HEK293T (cell line): ENCODE data around the gene ABITRAM.

Experiments
- CTCF ChIA-PET: fragments of 350-600 bp; formaldehyde crosslinking; extraction: SDS; loops from one replicate; lab custom pipeline; 2021; ENCODE audit warnings: antibody characterized with exemption, inconsistent platforms; lab: Yijun Ruan, JAX
- POLR2A ChIA-PET: fragments of 350-600 bp; formaldehyde crosslinking; extraction: SDS; loops from one replicate; lab custom pipeline; 2020; ENCODE audit warnings: antibody characterized with exemption, inconsistent platforms; lab: Yijun Ruan, JAX
- DNase-seq: peaks from one replicate; pipeline ENCODE4 v3.0.0; 2012; ENCODE audit warnings: mixed read lengths; ENCODE audit errors: extremely low spot score
- ARNT ChIP-seq: fragments of 450-650 bp; IDR thresholded peaks from 2 replicates; pipeline ENCODE4 v1.6.1; 2017; ENCODE audit warnings: mild to moderate bottlenecking
- BHLHE40 ChIP-seq: fragments of 450-650 bp; IDR thresholded peaks from 2 replicates; pipeline ENCODE4 v1.6.1; 2016; ENCODE audit warnings: mild to moderate bottlenecking, moderate library complexity, borderline replicate concordance
- CTBP1 ChIP-seq: fragments of 450-650 bp; IDR thresholded peaks from 2 replicates; pipeline ENCODE4 v1.6.1; 2016; ENCODE audit warnings: borderline replicate concordance
- ELF4 ChIP-seq: fragments of 450-650 bp; IDR thresholded peaks from 2 replicates; pipeline ENCODE4 v1.6.1; 2017; ENCODE audit warnings: antibody characterized with exemption
- FOXA1 ChIP-seq: fragments of 450-650 bp; IDR thresholded peaks from 2 replicates; pipeline ENCODE4 v1.6.1; 2016; ENCODE audit warnings: mild to moderate bottlenecking
- FOXK2 ChIP-seq: fragments of 450-650 bp; IDR thresholded peaks from 2 replicates; pipeline ENCODE4 v1.6.1; 2016; ENCODE audit warnings: mild to moderate bottlenecking
- FOXM1 ChIP-seq: fragments of 450-650 bp; IDR thresholded peaks from 2 replicates; pipeline ENCODE4 v1.6.1; 2017; ENCODE audit warnings: mild to moderate bottlenecking, borderline replicate concordance
- HDGF ChIP-seq: fragments of 450-650 bp; IDR thresholded peaks from 2 replicates; pipeline ENCODE4 v1.6.1; 2017; ENCODE audit warnings: antibody characterized with exemption, borderline replicate concordance
- L3MBTL2 ChIP-seq: fragments of 450-650 bp; conservative IDR thresholded peaks from 2 replicates; pipeline ENCODE4 v1.6.1; 2016; ENCODE audit warnings: mild to moderate bottlenecking
- LEF1 ChIP-seq: fragments of 450-650 bp; IDR thresholded peaks from 2 replicates; pipeline ENCODE4 v1.6.1; 2017; ENCODE audit warnings: mild to moderate bottlenecking, borderline replicate concordance
- NFRKB ChIP-seq: fragments of 450-650 bp; IDR thresholded peaks from 2 replicates; pipeline ENCODE4 v1.6.1; 2016; ENCODE audit warnings: mild to moderate bottlenecking, moderate library complexity
- SP1 ChIP-seq: fragments of 450-650 bp; IDR thresholded peaks from 2 replicates; pipeline ENCODE4 v1.6.1; 2017
- SUZ12 ChIP-seq: fragments of 450-650 bp; IDR thresholded peaks from 2 replicates; pipeline ENCODE4 v1.6.1; 2016; ENCODE audit warnings: mild to moderate bottlenecking
- TARDBP ChIP-seq: fragments of 450-650 bp; IDR thresholded peaks from 2 replicates; pipeline ENCODE4 v1.6.1; 2016
- ZNF384 ChIP-seq: fragments of 450-650 bp; IDR thresholded peaks from 2 replicates; pipeline ENCODE4 v1.6.1; 2016
- TF ChIP-seq, protein P1 (sequence below): fragments of 450-650 bp; IDR thresholded peaks from 2 replicates; pipeline ENCODE4 v1.6.1; 2016

Gene ABITRAM

DNA sequence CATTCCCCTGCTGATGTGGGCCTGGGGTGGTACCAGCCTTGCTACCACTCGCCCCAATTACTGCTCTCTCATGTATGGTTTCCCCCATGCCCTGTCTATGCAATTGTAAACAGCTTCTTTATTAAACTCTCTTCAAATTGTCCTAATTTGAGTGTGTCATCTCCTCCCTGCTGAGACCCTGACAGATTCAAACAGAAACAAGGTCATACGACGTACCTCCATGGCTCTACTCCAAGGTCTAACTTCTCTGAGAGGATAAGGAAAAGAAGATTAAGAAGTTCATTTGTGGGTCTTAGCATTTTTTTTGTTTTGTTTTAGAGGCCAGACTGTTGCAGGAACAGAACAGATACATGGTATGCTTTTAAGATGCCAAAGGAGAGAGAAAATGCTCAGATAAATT lies 38.0 kb downstream of the ABITRAM start:
- CTCF ChIA-PET = no interaction called here
- DNase-seq = no peak
- POLR2A ChIA-PET = no interaction called here
- TF ChIP-seq FOXA1 (no peak), ARNT (no peak), SUZ12 (no peak), L3MBTL2 (no peak), NFRKB (no peak), SP1 (no peak), FOXK2 (no peak), BHLHE40 (no peak), LEF1 (no peak)

DNA sequence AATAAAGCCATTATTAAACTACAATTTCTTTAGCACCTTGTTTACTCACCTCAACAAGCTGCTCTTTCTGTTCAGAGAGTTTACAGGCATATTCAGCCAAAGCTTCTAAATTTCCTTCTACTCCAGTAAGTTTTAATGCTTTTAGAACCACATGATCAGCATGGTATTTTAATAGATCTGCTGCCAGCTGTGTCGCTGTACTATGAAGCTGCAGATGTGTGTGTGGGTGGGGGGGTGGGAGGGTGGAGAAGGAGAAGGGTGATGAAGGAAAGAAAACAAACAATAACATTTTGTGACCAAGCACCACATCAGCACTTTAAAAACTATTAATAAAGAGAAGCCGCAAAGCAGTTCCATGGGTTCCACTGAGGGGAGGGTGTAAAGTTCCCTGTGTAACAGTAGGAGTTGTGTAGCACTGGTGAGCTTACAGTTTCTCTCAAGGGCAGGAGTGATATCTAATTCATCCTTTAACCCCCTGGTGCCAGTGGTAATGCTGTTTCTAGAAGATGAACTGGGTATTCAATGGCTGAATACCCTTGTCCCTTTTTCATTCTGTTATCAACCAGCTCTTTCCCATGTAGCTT lies 38.5 kb downstream of the ABITRAM start:
- no peak for DNase-seq
- ChIA-PET POLR2A (no interaction called here), CTCF (no interaction called here)
- TF ChIP-seq FOXM1 = no peak
- TF ChIP-seq TARDBP = no peak
- no peak for TF ChIP-seq LEF1

DNA sequence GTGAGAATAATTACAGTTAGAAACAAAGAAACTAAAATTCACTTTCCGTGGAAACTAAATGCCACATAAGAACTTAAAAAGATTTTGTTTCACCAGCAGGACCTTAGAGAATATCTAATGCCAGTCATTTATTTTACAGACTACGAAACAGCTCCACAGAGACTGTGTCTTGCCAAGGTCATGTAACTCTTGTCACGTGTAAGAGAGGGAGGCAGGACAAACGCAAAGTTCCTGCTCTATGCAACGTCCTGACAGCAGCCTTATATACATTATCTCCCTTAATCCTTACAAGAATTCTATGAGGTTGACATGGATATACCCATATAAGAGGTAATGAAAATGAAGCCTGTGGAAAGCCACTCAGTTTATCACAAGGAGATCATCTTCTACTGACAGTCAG lies 39.7 kb downstream of the ABITRAM start:
- no peak for DNase-seq
- TF ChIP-seq ZNF384 = no peak
- no peak for TF ChIP-seq LEF1
- TF ChIP-seq L3MBTL2 = no peak
- no peak for TF ChIP-seq HDGF
- TF ChIP-seq, protein P1, sequence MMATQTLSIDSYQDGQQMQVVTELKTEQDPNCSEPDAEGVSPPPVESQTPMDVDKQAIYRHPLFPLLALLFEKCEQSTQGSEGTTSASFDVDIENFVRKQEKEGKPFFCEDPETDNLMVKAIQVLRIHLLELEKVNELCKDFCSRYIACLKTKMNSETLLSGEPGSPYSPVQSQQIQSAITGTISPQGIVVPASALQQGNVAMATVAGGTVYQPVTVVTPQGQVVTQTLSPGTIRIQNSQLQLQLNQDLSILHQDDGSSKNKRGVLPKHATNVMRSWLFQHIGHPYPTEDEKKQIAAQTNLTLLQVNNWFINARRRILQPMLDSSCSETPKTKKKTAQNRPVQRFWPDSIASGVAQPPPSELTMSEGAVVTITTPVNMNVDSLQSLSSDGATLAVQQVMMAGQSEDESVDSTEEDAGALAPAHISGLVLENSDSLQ = no peak
- TF ChIP-seq ELF4 = no peak
- TF ChIP-seq FOXK2 = no peak
- TF ChIP-seq CTBP1 = no peak
- no peak for TF ChIP-seq FOXM1
- no peak for TF ChIP-seq FOXA1
- TF ChIP-seq BHLHE40 = no peak
- TF ChIP-seq ARNT = no peak
- TF ChIP-seq SP1 = no peak
- no peak for TF ChIP-seq NFRKB
- no peak for TF ChIP-seq SUZ12
- CTCF ChIA-PET = no interaction called here
- POLR2A ChIA-PET = no interaction called here

DNA sequence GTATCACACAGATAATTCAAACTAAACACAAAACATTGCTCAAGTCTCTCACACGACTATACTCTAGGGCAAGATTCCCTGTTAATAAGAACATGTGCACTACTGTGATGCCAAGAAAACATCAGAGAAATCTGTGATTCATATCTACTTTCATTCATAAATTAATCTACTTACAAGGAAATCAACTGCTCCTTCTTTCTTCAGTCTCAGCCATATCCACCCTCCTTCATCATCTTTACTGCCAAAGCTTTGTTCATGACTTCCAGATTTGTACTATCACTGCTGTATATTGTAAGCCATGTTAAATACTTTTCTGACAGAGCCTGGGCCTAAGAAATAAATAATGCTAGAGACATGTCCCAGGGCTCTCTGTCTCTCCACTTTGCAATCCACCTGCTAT lies 44.0 kb downstream of the ABITRAM start:
- ChIA-PET CTCF (no interaction called here), POLR2A (no interaction called here)
- TF ChIP-seq FOXK2 (no peak), SP1 (no peak), FOXM1 (no peak), ARNT (no peak), L3MBTL2 (no peak), ZNF384 (no peak), HDGF (no peak), LEF1 (no peak), CTBP1 (no peak), TARDBP (no peak)
- TF ChIP-seq, protein P1 = no peak
- DNase-seq = no peak

DNA sequence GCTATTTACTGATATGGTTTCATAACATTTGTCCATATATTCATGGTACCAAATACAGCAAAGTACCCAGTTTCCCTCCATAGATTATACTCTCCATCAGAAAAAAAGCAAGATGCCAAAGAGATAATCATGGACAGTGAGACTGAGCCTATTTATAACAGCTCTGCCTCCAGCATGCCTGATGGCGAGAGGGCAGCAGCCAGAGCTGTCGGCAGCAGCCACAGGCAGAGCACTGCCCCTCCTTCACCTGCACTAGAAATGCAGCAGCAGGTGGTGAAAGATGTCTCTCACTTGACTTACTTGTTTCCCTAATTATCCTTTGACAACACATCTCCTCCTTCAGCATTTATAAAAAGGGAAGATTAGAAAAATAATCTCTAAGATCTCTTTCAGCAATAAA lies 46.7 kb downstream of the ABITRAM start:
- POLR2A ChIA-PET = no interaction called here
- CTCF ChIA-PET = interaction anchor here (0.6 kb wide), 1 partner anchor 11 kb away, joined by 3 read pairs; no protein-coding TSS in a partner anchor
- no peak for DNase-seq
- no peak for TF ChIP-seq ARNT
- no peak for TF ChIP-seq FOXK2
- TF ChIP-seq SUZ12 = no peak
- no peak for TF ChIP-seq TARDBP
- TF ChIP-seq BHLHE40 = no peak
- TF ChIP-seq ELF4 = no peak
- TF ChIP-seq L3MBTL2 = no peak
- TF ChIP-seq LEF1 = no peak

DNA sequence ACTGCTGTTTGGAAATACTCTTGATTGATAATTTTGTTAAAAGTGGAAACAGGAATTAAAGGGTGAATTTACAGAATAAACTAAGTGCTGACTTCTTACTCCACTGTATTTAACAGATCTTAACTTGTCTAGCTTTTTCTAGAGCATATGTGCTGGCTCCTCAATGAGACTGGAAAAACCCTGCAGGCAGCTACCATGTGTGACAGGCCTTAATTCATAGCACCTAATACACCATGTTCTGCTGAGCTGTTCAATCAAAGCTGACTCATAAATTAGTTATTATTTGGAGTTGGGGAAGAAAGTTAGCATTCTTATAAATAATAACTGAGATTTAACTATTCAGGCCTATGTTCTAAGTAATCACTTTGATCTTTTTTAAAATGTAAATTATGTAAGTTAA lies 49.7 kb downstream of the ABITRAM start:
- no peak for DNase-seq
- ChIA-PET POLR2A (no interaction called here), CTCF (no interaction called here)
- TF ChIP-seq FOXA1 (no peak), ZNF384 (no peak), HDGF (no peak), FOXK2 (no peak)
- TF ChIP-seq, protein P1 = no peak
